SK-N-SH (cell line): ENCODE results near the gene FRAT2. TPM values are rescaled to one million over a fixed set of nuclear protein-coding genes. Genes with fewer than 3 reads are reported as not detected.

Source experiments
- CTCF ChIA-PET: fragments of 300-600, 350-600 bp; formaldehyde crosslinking; extraction: SDS; loops from one replicate; lab custom pipeline; 2021; lab: Yijun Ruan, JAX
- POLR2A ChIA-PET: fragments of 350-600 bp; sonication (Branson Sonifier 250); formaldehyde crosslinking; extraction: SDS; loops from one replicate; lab custom pipeline; 2020; ENCODE audit warnings: antibody characterized with exemption, inconsistent platforms; lab: Yijun Ruan, JAX
- DNase-seq: peaks from one replicate; pipeline ENCODE4 v3.0.0; 2012
- H2AFZ ChIP-seq: fragments of 200-600 bp; sonication (generic); 2 replicates; pipeline ENCODE4 v1.8.1; 2016; ENCODE audit warnings: antibody characterized with exemption, mild to moderate bottlenecking, low read depth
- H3F3A ChIP-seq: fragments of 200-600 bp; sonication (generic); replicated peaks from 2 replicates; pipeline ENCODE3; 2016; ENCODE audit warnings: antibody characterized with exemption, mild to moderate bottlenecking; ENCODE audit not compliant: insufficient read depth
- H3K27ac ChIP-seq, 2 experiments: fragments of 200-500 bp in 1 of 2; fragments of 200-600 bp in 1 of 2; sonication (Bioruptor generic) in 1 of 2; sonication (generic), shearing (Covaris generic) in 1 of 2; 2 replicates each; pipeline versions ENCODE4 v1.5.1 to v1.6.1; 2014 to 2016; ENCODE audit warnings: low read depth in 2 of 2, inconsistent platforms in 1 of 2, low read length in 1 of 2, mild to moderate bottlenecking in 1 of 2, mixed read lengths in 1 of 2
- H3K27me3 ChIP-seq: fragments of 200-600 bp; sonication (generic), shearing (Covaris generic); 2 replicates; pipeline ENCODE4 v1.6.1; 2016; ENCODE audit warnings: mixed run types; ENCODE audit not compliant: insufficient read depth
- H3K36me3 ChIP-seq, 2 experiments: fragments of 200-500 bp in 1 of 2; fragments of 200-600 bp in 1 of 2; sonication (Bioruptor generic) in 1 of 2; sonication (generic) in 1 of 2; replicated peaks in 1 of 2; 2 replicates each; pipeline versions ENCODE3 to v1.5.1; 2014 to 2016; ENCODE audit warnings: low read length in 1 of 2, mild to moderate bottlenecking in 1 of 2; ENCODE audit not compliant: insufficient read depth in 2 of 2, control insufficient read depth in 1 of 2
- H3K4me1 ChIP-seq, 2 experiments: fragments of 200-500 bp in 1 of 2; fragments of 200-600 bp in 1 of 2; sonication (Bioruptor generic) in 1 of 2; sonication (generic), shearing (Covaris generic) in 1 of 2; 2 replicates each; pipeline versions ENCODE4 v1.5.1 to v1.6.1; 2014 to 2016; ENCODE audit warnings: low read depth in 1 of 2, low read length in 1 of 2, mixed run types in 1 of 2; ENCODE audit not compliant: insufficient read depth in 2 of 2, control insufficient read depth in 1 of 2
- H3K4me2 ChIP-seq: fragments of 200-600 bp; sonication (generic), shearing (Covaris generic); 2 replicates; pipeline ENCODE4 v1.6.1; 2017; ENCODE audit warnings: mixed run types
- H3K4me3 ChIP-seq, 2 experiments: fragments of 200-500 bp in 1 of 2; fragments of 200-600 bp in 1 of 2; sonication (Bioruptor generic) in 1 of 2; sonication (generic), shearing (Covaris generic) in 1 of 2; 2 replicates each; pipeline versions ENCODE4 v1.5.1 to v1.8.1; 2014 to 2016; ENCODE audit warnings: low read depth in 2 of 2, inconsistent platforms in 1 of 2, low read length in 1 of 2, mild to moderate bottlenecking in 1 of 2, mixed read lengths in 1 of 2, moderate library complexity in 1 of 2
- H3K79me2 ChIP-seq: fragments of 200-600 bp; sonication (generic); 2 replicates; pipeline ENCODE4 v1.8.1; 2017; ENCODE audit warnings: mild to moderate bottlenecking; ENCODE audit not compliant: insufficient read depth
- H3K9ac ChIP-seq: fragments of 200-600 bp; sonication (generic); 2 replicates; pipeline ENCODE4 v1.6.1; 2017; ENCODE audit warnings: mixed run types
- H3K9me2 ChIP-seq: fragments of 200-600 bp; sonication (generic); 2 replicates; pipeline ENCODE4 v1.6.1; 2017; ENCODE audit warnings: mixed run types
- H3K9me3 ChIP-seq: fragments of 200-600 bp; sonication (generic); 2 replicates; pipeline ENCODE4 v1.6.1; 2017; ENCODE audit warnings: mixed run types, mild to moderate bottlenecking, moderate library complexity
- H4K20me1 ChIP-seq: fragments of 200-600 bp; sonication (generic); 2 replicates; pipeline ENCODE4 v1.6.1; 2017; ENCODE audit warnings: mild to moderate bottlenecking, mixed run types; ENCODE audit not compliant: insufficient read depth
- CHD2 ChIP-seq: fragments of 150-350 bp; IDR thresholded peaks from 2 replicates; pipeline ENCODE4 v1.6.1; 2018; ENCODE audit warnings: low read length; ENCODE audit not compliant: partially characterized antibody
- ELF1 ChIP-seq: IDR thresholded peaks from 2 replicates; pipeline ENCODE4 v1.4.0; 2012
- EP300 ChIP-seq, 2 experiments: IDR thresholded peaks; 2 replicates each; pipeline versions ENCODE4 v1.4.0 to v1.6.1; 2012; ENCODE audit warnings: borderline replicate concordance in 1 of 2, low read depth in 1 of 2, low read length in 1 of 2
- EZH2phosphoT487 ChIP-seq: fragments of 200-600 bp; sonication (generic); IDR thresholded peaks from 2 replicates; pipeline ENCODE4 v1.6.1; 2017; ENCODE audit warnings: low read depth, mixed run types, mild to moderate bottlenecking, antibody characterized with exemption, moderate library complexity, borderline replicate concordance
- FOXM1 ChIP-seq: IDR thresholded peaks from 2 replicates; pipeline ENCODE4 v1.4.0; 2012; ENCODE audit warnings: low read depth, mild to moderate bottlenecking
- IRF3 ChIP-seq: fragments of 150-350 bp; IDR thresholded peaks from 2 replicates; pipeline ENCODE4 v1.6.1; 2016; ENCODE audit warnings: mild to moderate bottlenecking, low read depth, low read length
- JUND ChIP-seq: IDR thresholded peaks from 2 replicates; pipeline ENCODE4 v1.4.0; 2012
- MEF2A ChIP-seq: IDR thresholded peaks from 2 replicates; pipeline ENCODE4 v1.4.0; 2012; ENCODE audit warnings: low read depth, borderline replicate concordance
- MXI1 ChIP-seq: IDR thresholded peaks from 2 replicates; pipeline ENCODE4 v1.6.1; 2012; ENCODE audit warnings: mild to moderate bottlenecking, low read depth, low read length, improper control_type of control experiment
- RCOR1 ChIP-seq: fragments of 150-350 bp; IDR thresholded peaks from 2 replicates; pipeline ENCODE4 v1.6.1; 2017; ENCODE audit warnings: antibody characterized with exemption, low read length
- SIN3A ChIP-seq: IDR thresholded peaks from 2 replicates; pipeline ENCODE4 v1.6.1; 2012; ENCODE audit warnings: low read depth, mild to moderate bottlenecking, low read length, moderate library complexity, borderline replicate concordance
- TCF12 ChIP-seq: IDR thresholded peaks from 2 replicates; pipeline ENCODE4 v1.4.0; 2012
- TEAD4 ChIP-seq: IDR thresholded peaks from 2 replicates; pipeline ENCODE4 v1.4.0; 2012; ENCODE audit warnings: mild to moderate bottlenecking, borderline replicate concordance; ENCODE audit not compliant: insufficient read depth
- USF1 ChIP-seq: IDR thresholded peaks from 2 replicates; pipeline ENCODE4 v1.4.0; 2012; ENCODE audit warnings: low read depth, borderline replicate concordance
- whole genome bisulfite sequencing: methylation state at CpG from one replicate; pipeline ENCODE4 v1.1.6; 2017; ENCODE audit warnings: low lambda C conversion rate; 5-methylcytosine and 5-hydroxymethylcytosine counted together
- polyA plus RNA-seq, 3 experiments: library from polyadenylated mRNA; depleted of rRNA; stranded (reverse); fragments of >200 nt; gene quantifications; 2 replicates each; pipeline ENCODE4 v1.2.3, GENCODE V29; 2012
- TF ChIP-seq, protein P1 (sequence below): IDR thresholded peaks from 2 replicates; pipeline ENCODE4 v1.6.1; 2012; ENCODE audit warnings: mild to moderate bottlenecking, low read depth, low read length, moderate library complexity
- TF ChIP-seq, protein P2 (sequence below): IDR thresholded peaks from 2 replicates; pipeline ENCODE4 v1.4.0; 2012; ENCODE audit warnings: low read depth
- TF ChIP-seq, protein P3 (sequence below): IDR thresholded peaks from 2 replicates; pipeline ENCODE4; 2012
- TF ChIP-seq, protein P4 (sequence below): IDR thresholded peaks from 2 replicates; pipeline ENCODE4 v1.4.0; 2012; ENCODE audit warnings: low read depth, borderline replicate concordance

FRAT2 gene
- polyA plus RNA-seq, 1 of the 3 experiments (the other 2 are of a cell fraction): 2.4 TPM

DNA sequence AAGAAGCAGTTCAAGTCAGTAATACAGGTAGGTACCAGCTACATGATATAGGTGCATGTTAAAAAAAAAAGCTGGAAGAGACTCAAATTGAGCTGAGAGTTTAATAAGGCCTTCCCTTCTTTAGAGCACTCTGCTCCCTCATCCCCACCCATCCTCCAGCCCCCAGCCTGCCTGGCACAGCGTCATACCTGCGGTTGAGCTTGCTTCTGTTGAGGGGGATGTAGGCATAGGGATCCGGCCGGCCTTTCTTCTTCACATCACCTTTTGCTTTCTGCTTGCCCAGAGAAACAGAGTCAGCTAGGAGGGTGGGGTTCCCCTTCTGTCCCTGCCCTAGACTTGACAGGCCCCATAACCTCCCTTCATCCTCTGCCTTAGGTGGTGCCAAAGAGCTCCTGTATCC, 23.8 kb upstream of the FRAT2 start:
- no peak for TF ChIP-seq USF1
- TF ChIP-seq ELF1: no peak
- no peak for TF ChIP-seq TEAD4
- TF ChIP-seq, protein P1, sequence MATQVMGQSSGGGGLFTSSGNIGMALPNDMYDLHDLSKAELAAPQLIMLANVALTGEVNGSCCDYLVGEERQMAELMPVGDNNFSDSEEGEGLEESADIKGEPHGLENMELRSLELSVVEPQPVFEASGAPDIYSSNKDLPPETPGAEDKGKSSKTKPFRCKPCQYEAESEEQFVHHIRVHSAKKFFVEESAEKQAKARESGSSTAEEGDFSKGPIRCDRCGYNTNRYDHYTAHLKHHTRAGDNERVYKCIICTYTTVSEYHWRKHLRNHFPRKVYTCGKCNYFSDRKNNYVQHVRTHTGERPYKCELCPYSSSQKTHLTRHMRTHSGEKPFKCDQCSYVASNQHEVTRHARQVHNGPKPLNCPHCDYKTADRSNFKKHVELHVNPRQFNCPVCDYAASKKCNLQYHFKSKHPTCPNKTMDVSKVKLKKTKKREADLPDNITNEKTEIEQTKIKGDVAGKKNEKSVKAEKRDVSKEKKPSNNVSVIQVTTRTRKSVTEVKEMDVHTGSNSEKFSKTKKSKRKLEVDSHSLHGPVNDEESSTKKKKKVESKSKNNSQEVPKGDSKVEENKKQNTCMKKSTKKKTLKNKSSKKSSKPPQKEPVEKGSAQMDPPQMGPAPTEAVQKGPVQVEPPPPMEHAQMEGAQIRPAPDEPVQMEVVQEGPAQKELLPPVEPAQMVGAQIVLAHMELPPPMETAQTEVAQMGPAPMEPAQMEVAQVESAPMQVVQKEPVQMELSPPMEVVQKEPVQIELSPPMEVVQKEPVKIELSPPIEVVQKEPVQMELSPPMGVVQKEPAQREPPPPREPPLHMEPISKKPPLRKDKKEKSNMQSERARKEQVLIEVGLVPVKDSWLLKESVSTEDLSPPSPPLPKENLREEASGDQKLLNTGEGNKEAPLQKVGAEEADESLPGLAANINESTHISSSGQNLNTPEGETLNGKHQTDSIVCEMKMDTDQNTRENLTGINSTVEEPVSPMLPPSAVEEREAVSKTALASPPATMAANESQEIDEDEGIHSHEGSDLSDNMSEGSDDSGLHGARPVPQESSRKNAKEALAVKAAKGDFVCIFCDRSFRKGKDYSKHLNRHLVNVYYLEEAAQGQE: no peak
- TF ChIP-seq RCOR1: no peak
- no peak for TF ChIP-seq SIN3A
- TF ChIP-seq EP300 (IDR thresholded peaks at IDR 0.05; ENCODE audit: borderline replicate concordance in 1 of 2, low read depth in 1 of 2, low read length in 1 of 2): no peak
- TF ChIP-seq IRF3: no peak
- no peak for TF ChIP-seq EZH2phosphoT487
- TF ChIP-seq, protein P2, sequence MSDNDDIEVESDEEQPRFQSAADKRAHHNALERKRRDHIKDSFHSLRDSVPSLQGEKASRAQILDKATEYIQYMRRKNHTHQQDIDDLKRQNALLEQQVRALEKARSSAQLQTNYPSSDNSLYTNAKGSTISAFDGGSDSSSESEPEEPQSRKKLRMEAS: no peak
- TF ChIP-seq, protein P3, sequence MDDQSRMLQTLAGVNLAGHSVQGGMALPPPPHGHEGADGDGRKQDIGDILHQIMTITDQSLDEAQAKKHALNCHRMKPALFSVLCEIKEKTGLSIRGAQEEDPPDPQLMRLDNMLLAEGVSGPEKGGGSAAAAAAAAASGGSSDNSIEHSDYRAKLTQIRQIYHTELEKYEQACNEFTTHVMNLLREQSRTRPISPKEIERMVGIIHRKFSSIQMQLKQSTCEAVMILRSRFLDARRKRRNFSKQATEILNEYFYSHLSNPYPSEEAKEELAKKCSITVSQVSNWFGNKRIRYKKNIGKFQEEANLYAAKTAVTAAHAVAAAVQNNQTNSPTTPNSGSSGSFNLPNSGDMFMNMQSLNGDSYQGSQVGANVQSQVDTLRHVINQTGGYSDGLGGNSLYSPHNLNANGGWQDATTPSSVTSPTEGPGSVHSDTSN: no peak
- TF ChIP-seq, protein P4, sequence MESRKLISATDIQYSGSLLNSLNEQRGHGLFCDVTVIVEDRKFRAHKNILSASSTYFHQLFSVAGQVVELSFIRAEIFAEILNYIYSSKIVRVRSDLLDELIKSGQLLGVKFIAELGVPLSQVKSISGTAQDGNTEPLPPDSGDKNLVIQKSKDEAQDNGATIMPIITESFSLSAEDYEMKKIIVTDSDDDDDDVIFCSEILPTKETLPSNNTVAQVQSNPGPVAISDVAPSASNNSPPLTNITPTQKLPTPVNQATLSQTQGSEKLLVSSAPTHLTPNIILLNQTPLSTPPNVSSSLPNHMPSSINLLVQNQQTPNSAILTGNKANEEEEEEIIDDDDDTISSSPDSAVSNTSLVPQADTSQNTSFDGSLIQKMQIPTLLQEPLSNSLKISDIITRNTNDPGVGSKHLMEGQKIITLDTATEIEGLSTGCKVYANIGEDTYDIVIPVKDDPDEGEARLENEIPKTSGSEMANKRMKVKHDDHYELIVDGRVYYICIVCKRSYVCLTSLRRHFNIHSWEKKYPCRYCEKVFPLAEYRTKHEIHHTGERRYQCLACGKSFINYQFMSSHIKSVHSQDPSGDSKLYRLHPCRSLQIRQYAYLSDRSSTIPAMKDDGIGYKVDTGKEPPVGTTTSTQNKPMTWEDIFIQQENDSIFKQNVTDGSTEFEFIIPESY: no peak
- TF ChIP-seq TCF12: no peak
- TF ChIP-seq MXI1: no peak
- TF ChIP-seq JUND: no peak
- no peak for TF ChIP-seq FOXM1
- TF ChIP-seq CHD2: no peak
- no peak for TF ChIP-seq MEF2A
- TF ChIP-seq, all 33 proteins: peak for 0
- Histone ChIP-seq H3F3A (peaks cover 4% of the 10 kb centered on the region), H3K9me2 (no peaks in the 10 kb centered on the region), H3K79me2 (no peaks in the 10 kb centered on the region), H3K9ac (no peak overlapping the region), H3K36me3 (peaks cover 14 to 65% of the 10 kb centered on the region in 2 experiments), H3K4me2 (no peak overlapping the region), H3K27me3 (no peaks in the 10 kb centered on the region), H3K9me3 (no peaks in the 10 kb centered on the region), H3K4me3 (no peak overlapping the region), H4K20me1 (no peaks in the 10 kb centered on the region), H3K4me1 (peaks cover 0 to 6% of the 10 kb centered on the region in 2 experiments; a peak in 1 of 4 replicates), H3K27ac (no peak overlapping the region), H2AFZ (no peak overlapping the region)
- no peak for DNase-seq
- 93% methylated on average over 4 of the region's 4 CpGs for WGBS
- POLR2A ChIA-PET: interaction anchor here (1.2 kb wide), 1 partner anchor 9 kb away, joined by 3 read pairs; no protein-coding TSS in a partner anchor
- CTCF ChIA-PET: interaction anchor here (1.4 to 3.3 kb wide), 2 partner anchors 48 to 80 kb away, joined by 3 to 17 read pairs; no protein-coding TSS in a partner anchor
